ENCODE data around the gene KLF13.

Gene KLF13

DNA sequence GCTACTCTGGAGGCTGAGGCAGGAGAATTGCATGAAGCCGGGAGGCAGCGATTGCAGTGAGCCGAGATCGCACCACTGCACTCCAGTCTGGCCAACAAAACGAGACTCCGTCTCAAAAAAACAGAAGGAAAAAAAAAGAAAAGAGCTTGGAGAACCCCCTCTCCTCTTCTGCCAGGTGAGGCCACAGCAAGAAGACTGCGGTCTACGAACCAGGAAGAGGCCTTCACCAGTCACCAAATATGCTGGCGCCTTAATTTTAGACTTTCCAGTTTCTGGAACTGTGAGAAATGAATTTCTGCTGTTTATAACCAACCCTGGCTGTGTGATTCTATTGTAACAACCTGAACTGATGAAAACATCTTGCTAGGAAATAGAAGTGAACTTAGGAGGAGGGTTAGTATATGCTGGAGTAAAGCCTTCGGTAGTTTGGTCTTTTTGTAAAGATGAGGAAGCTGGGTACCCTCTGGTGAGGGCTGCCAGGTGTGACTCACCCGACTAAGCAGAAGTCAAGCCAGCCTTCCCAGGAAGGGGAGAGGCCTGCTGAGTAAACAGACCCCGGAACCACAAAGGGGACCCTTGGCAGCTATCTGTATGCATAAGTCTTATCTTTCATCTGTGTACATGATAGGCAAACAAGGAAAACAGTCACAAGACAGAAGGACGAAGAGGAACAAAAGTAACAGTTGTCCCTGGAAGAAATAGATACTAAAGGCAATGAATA is 78.7 kb downstream of the KLF13 start:
- no peak for DNase-seq

GRCh38 chr15:31407376-31407775 is 80.7 kb downstream of the KLF13 start:
- DNase-seq: no peak

- DNase-seq: no peak
Measured at GRCh38 chr15:31407851-31408250, 81.2 kb downstream of the KLF13 start.

- DNase-seq: no peak
Measured at GRCh38 chr15:31408724-31409123, 82.1 kb downstream of the KLF13 start.

DNA sequence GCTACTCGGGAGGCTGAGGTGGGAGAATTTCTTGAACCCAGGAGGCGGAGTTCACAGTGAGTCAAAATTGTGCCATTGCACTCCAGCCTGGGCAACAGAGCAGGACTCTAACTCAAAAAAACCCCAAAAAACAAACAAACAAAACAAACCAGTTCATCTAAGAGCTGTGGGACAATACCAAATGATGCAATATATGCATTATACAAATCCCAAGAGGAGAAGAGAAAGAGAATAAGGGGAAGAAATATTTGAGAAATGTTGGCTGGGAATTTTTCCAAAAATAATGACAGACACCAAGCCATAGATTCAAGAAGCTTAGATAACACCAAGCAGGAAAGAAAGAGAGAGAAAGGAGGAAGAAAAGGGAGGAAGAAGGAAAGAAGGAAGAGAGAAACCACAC is 82.5 kb downstream of the KLF13 start:
- no peak for DNase-seq

DNA sequence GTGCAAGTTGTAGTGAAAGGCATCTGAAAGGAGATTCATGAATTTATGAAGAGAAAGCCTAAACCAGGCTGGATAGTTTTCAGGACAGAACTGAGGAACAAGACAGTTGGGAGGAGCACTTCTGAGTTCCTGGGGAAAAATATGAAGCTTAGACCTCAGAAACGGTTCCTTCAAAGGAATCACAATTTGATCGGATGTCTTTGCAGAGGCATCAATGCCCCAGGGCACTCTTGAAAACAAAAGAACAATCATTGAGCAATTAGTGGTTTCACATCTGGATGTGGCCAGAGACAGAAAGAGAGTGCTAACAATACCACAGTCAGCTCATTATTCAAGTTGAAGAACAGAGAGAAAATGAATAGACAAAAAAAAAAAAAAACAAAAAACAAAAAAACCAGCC is 86.2 kb downstream of the KLF13 start:
- DNase-seq: no peak

GRCh38 chr15:31415201-31415600 is 88.6 kb downstream of the KLF13 start:
- no peak for DNase-seq

DNA sequence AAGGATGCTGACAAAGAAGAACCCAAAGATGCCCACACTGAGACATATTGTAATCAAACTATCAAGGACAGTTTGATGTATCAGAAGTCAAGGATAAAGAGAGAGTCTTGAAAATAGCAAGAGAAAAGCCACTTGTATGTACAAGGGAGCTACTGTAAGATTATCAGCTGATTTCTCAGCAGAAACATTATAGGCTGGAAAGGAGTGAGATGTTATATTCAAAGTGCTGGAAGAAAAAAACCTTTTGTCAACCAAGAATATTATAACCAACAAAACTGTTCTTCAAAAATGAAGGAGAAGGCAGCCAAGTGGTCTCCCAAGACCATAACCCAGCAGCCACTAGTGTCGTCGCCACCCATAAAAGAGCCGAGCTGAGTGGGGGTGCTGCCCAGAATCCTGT is 93.2 kb downstream of the KLF13 start:
- DNase-seq: no peak

DNA sequence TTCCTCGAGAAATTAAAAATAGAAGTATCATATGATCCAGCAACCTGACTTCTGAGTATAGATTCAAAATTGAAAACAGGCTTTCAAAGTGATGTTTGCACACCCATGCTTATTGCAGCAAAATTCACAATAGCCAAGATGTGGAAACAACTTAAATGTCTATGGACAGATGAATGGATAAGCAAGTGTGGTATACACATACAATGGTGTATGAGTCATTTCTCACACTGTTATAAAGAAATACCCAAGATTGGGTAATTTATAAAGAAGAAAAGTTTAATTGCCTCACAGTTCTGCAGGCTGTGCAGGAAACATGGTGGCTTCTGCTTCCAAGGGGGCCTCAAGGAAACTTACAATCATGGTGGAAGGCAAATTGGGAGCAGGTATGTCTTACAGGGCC is 100.8 kb downstream of the KLF13 start:
- no peak for DNase-seq
